Urothelium cell line (cell line): ENCODE data around the gene C2CD4D.
A peak's percentile ranks its signal among the peaks of the same experiment; 100 is the strongest.

Experiments used
- DNase-seq: peaks from one replicate; pipeline ENCODE4 v3.0.0; 2011; ENCODE audit warnings: low spot score, mixed read lengths
- FAIRE-seq: peaks from 2 replicates; lab custom pipeline; 2011; peaks lifted over from hg19 to GRCh38; lab: Jason Lieb, UNC

Gene C2CD4D

DNA sequence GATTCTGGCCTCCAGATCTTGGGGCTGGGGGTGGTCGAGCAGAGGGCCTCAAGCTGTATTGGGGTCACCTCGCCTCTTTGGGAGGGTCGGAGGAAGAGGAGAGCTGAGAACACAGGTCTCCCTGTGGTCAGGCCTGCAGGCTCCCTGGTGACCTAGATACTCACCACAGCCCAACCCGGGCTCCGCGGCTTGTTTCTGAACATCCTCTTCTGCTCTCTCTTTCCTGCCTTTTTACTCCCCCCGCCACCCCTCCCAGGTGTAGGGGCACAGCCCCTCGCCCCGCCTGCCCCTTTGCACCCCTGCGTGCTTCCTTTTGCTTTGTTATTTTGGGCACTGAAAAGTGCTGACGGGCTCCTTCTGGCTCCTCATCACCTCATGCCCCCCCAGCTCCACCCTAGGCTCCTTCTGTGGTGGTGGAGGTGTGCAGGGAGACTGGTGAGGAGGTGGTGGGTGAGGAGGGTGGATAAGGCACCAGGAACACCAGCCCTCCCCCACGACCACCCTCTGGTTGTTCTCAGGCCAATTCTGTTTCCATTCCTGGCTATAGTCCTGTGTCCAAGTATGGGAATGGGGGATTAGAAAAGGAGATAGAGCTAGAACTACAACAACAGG, 23.8 kb downstream of the C2CD4D start:
- FAIRE-seq: no peak
- no peak for DNase-seq

DNA sequence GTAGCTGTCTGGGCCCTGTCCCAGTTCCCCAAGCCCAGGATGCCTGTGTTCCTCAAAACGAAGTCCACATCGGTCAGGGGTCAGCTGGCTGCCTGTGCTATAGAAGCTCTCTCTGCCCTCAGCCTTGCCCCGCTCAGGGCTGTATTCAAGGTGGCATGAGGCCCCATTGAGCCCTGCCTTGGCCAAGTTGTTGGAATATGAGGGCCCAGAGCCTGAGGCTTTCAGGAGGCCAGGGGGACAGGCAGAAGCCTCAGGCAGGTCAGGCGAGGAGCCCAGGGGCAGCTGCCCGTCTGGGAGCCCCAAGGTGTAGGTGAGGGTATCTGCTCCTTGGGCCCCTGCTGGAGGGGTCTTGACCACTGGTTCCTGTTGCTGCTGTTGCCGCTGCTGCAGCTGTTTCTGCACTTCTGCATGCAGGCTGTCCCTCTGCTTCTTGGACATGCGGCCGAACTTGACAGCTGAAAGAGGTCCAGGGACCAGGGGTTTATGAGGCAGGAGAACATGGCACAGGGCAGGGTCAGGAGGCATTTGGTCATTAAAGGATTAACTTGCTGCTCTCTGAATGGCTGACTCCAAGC, 24.6 kb downstream of the C2CD4D start:
- FAIRE-seq: no peak

DNA sequence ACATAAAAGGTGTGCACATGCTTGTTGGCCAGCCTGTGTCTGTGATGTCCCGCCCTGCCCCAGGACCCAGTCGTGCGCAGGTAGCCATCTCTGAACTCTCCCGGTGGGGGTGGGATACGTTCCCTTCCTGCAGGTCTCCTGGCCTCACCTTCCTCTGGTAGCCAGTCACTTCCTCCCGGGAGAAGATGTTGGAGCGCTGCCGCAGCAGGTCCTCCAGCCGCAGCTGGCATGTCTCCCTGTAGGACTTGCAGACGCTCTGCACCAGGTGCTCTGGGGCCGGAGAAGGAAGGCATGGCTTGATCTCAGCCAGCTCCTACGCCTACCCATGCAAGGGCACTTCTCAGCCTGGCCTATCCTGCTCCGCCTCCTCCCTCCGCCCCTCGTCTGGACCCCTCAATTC, 25.2 kb downstream of the C2CD4D start:
- DNase-seq: no peak
- no peak for FAIRE-seq

More for the DNA sequence above, 24.6 kb downstream of the C2CD4D start:
- no peak for DNase-seq

DNA sequence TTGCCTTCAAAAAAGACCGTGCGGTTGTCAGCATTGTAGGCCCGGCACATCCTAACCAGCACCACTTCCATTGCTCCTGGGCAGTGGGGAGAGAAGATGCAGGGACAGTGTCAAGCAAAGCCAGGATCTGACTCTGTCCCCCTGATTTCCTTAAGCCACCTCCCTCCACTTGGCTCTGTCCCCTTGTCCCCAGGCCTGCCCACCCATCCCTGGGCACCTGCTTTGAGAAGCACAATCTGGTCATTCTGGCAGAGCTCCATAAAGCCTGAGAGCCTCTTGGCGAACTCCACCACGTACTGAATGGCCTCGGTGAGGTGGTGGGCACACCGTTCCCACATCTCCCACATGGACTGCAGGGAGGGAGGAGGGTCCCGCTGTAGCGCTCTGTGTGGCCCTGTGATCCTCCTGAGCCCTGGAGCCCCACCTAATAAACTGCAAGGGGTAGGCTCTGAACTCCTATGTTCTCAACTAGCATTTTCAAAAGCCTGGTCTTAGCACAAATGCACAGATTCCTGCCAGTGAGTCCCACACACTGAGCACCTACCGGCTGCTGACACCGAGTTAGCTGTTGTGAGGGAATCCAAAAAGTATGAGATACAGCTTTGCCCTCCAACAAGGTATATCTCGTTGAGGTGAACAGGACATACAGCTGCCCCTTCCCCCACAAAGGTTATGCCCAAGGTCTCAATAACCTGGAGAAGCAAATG, 26.2 kb downstream of the C2CD4D start:
- DNase-seq: no peak
- no peak for FAIRE-seq

DNA sequence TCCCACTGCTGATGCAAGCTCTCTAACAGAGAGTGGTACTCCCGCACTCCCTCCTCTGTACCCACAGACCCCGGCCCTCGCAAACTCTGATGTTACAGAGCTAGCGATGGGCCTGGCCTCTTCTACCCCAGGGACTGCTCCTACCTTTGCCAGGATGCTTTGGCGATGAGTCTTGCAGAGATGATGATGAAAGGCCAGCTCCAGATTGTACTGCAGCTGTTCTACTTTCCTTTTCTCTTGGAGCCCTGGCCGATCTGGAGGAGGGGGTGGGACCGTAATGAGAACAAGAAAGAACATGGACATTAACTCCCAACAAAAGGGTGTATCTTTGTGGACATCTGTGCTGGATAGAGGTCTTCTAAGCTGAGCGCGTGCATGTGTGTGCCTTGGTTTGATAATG, 28.4 kb downstream of the C2CD4D start:
- FAIRE-seq: no peak

DNA sequence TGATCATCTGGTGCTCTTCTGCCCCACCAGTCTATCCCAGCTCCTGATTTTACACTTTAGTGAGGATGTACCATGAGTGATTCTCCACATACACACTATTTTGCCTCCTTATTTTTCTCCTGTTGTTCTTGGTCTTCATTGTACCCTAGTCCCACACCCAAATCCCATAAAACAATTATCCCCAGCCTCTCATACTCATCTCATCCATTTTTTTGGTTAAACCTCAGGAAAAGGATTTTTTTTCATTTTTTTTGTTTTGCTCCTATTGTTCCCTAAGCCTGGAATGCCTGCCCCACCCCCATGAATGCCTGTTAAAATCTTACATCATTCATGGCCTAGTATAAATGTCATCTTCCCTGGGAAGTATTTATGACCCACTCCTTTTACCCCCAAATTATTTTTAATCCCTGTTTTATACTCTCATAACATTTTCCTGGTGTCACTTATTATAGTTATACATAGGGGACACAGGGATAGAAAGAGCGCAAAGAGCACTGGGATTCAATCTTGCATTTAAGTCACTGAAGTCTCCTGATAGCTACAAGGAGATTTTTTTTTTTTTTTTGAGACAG, 29.5 kb downstream of the C2CD4D start:
- no peak for FAIRE-seq
- DNase-seq: no peak

More for the DNA sequence above, 28.4 kb downstream of the C2CD4D start:
- DNase-seq: peak; percentile 26

DNA sequence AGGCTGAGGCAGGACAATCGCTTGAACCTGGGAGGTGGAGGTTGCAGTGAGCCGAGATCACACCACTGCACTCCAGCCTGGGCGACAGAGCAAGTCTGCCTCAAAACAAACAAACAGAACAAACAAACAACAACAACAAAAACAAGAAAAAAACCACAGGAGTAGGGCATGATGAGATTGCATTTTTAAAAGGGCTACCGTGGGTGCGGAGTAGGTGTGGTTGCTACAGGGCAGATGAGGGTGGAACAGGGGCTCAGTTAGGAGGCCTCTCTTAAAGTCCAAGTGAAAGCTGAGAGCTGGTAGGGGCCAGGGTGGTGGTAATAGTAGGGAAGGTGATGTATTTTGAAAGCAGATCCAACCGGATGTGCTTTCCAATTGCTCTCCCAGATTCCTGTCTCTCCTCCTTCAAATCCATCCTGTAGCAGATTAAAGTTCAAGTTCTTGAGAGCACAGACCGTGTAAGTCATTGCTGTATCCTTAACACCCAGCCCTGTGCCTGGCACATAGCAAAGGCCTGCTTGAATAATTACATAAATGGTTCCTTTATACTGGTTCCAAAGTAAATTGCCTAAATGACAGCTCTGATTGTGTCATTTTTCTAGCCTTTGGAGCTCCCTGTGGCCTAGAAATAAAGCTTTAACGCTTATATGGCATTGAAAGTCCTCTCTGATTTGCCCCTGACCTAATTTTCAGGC, 30.2 kb downstream of the C2CD4D start:
- FAIRE-seq (no peak), DNase-seq (no peak)

DNA sequence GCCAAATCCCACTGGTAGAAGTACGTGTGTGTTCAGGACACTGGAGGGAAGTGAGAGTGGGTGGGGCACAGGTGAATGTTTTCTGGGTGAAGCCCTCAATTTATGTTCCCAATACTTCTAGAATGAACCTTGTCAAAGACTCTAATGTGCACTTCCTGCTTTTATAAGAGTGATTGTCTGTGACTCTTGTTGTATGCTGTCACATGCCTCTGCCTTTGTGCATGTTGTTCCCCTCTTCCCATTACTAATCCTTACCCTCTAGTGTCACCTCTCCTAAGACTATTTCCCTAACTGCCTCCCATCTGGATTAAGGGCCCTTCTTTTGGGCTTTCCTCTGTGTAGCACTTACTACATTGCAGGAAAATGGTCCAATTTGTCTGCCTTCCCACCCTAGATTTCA, 31.9 kb downstream of the C2CD4D start:
- no peak for DNase-seq
- FAIRE-seq: peak; percentile 17

DNA sequence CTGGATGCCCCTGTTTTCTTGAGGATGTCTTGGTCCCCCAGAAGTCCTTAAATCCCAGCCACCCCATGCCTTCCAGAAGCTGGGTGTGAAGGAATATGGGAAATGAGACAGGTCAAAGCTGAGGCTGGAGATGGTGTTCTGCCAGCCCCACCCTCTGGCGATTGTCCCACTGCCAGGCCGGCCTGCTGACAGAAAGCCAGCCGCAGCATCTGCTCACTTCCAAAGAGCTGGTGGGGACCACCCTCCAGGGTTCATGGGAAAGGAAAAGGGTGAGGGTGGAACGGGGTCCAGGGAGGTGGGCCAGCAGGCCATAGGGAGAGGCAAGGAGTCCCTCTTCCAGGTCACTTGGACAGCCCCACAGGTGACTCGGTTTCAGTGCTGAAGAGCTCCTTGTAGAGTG, 32.5 kb downstream of the C2CD4D start:
- no peak for FAIRE-seq
- DNase-seq: no peak

DNA sequence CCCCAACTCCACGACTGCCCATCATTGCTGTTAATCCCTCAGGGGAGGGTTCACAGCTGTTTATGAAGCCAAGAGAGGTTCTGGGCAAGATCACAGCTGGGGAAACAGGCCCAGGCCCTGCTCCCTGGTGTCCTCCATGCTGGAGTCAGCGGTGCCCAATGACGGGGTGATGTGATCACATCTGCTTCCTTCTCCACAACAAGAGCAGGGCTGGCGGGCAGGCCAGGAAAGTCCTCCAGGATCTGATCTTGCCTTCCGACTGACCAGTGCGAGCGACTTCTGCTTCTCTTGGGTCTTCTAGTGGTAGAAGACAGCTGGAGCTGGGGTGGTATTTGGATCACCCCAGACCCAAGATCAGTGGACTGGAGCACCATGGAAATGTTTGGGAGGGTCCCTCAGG, 33.5 kb downstream of the C2CD4D start:
- FAIRE-seq (no peak), DNase-seq (no peak)

DNA sequence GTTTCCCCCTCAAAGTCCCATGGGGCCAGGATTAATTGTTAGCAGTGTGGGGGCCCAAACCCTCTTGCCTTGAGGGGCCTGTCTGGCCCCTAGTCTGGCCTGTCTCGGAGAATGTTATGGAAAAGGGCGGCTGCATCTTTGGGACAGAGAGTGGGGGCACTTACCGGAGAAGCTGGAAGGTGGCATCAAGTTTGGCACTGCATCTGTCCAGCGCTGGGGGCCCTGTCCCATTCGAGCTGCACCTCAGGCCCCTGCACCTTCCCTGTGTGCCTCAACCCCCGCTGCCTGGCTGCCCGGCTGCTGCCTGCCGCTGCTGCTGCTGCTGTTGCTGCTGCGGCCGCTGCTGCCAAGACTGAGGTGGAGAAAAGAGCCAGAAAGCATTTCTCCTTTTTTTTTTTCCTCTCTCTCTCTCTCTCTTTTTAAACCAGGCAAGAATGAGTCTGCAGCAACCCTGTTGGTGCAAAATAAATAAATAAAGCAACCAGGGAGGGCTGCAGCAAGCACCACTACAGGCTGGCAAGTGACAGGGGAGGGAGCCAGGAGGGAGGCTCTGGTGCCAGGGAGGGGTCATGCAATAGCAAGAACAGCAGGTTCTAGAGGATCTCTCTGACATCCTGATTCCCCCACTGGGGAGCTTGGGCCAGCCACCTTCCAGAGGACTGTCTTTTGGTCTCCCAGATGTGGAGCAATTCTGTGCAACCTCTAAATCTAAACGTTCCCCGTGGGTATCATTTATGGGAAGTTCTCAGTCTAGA, 34.4 kb downstream of the C2CD4D start, which contains the start of gene LINGO4:
LINGO4 (minus strand) TSS at position 354 of the 755 bp plus-strand sequence. CDS start 2,715 bp downstream, outside the sequence.
- FAIRE-seq (no peak), DNase-seq (no peak)

DNA sequence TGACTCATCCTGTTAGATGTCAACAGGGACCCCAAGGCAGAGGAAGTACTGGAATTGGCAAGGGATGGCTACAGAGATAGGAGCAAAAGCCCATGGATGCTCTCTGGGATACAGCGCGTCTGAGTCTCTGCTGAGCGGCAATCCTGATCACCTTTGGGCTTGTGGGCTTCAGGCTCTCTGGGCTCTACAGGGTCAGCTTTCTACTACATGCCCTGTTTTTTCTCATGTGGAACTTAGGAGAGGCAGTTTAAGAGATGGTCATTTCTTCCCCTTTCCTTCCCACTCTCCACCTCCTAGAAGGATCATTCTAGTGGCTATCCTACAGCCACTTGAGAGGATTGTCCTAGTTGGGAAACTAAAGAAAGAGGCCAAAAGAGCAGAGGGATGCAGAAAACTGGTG, 35.7 kb downstream of the C2CD4D start:
- DNase-seq: no peak
- no peak for FAIRE-seq

DNA sequence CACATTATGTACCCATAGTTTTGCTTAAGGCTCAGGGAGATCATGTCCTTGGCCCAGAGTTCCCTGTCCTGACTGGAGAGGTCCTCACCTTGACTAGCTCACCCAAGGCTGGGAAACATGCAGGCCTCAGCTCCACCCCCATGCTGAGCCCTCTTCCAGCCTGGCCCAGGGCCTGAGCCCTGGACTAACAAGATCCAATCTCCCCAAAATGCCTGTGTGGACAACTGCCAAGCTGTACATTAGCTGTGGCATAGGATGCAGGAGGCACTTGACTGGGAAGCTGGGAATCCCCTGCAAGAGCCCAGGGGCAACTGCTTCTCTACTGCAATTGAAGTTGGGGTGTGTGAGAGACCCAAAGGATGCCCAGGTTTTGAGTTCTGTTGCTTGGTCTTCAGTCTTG, 36.5 kb downstream of the C2CD4D start:
- FAIRE-seq: no peak

DNA sequence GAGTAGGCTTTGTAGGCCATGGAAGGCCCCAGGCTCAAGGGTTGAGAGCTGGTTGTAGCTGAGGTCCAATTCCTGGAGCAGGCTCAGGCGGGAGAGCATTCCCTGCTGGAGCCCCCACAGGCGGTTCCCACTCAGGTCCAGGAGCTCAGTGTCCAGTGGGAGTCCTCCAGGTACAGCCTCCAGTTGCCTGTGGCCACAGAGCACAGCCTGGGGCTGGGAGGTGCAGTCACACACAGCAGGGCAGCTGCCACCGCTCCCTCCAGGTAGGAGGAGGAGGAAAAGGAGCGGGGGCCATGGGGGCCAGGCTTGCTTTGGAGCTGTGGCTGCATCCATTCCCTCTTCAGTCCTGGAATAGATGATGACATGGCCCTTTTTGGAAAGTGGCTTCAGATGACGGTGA, 37.2 kb downstream of the C2CD4D start:
- FAIRE-seq (no peak), DNase-seq (no peak)

More for the DNA sequence above, 36.5 kb downstream of the C2CD4D start:
- no peak for DNase-seq

DNA sequence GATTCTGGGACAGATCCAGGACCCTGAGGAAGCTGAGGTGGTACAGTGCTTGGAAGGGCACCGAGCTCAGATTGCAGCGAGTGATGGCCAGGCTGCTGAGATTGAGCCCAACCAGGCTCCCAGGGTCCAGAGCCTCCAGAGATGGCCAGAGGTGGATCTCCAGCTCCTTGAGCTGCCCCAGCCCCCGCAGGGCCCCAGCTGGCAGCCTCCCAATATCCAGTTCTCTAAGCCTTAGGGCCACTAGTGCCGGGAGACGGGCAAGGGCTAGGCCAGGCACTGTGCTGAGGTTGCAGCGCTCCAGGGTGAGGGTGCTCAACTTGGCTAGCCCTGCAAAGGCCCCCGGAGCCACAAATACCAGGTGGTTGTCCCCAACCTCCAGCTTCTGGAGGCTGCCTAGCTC, 37.8 kb downstream of the C2CD4D start:
- FAIRE-seq: no peak

DNA sequence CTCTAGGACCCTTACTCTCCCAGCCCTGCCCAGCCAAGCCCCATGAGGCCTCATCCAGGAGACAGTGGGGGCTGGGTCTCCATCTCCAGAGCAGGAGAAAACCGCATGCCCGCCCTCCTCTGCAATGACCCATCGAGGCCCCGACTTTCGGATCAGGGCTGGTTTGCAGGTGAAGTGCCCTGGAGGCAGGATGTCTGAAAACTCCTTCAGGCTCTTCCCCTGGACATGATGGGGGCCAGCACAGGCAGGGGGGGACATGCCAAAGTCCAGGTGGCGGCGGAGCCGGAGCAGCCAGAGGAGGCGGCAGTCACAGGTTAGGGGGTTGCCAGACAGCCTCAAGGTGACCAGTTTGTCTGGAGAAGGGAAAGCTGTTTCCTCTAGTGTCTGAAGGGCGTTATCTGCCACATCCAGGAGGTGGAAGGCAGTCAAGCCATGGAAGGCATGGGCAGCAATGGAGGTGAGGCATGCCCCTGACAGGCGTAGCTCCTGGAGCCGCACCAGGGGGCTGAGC, 38.3 kb downstream of the C2CD4D start:
- no peak for FAIRE-seq
- DNase-seq: no peak

More for the DNA sequence above, 37.8 kb downstream of the C2CD4D start:
- DNase-seq: no peak

DNA sequence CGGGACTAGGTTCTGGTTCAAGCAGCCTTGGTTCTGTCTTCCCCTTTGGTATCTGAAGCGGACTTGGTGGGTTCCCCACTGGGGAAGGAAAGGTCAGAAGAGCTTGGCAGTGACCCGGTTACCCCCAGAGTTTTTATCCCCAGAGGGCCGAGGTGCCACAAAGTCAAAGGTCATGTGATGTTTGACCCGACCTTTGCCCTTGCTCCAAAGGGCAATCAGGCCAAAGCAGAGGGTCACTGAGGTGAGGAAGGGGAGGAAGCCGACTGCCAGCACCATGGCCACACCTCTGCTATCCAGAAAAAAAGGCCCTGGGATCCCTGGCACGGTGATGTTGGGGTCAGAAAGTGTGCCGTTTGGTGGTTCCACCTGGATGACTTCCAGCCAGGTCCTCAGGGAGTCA, 38.8 kb downstream of the C2CD4D start:
- FAIRE-seq: no peak
- DNase-seq: no peak

DNA sequence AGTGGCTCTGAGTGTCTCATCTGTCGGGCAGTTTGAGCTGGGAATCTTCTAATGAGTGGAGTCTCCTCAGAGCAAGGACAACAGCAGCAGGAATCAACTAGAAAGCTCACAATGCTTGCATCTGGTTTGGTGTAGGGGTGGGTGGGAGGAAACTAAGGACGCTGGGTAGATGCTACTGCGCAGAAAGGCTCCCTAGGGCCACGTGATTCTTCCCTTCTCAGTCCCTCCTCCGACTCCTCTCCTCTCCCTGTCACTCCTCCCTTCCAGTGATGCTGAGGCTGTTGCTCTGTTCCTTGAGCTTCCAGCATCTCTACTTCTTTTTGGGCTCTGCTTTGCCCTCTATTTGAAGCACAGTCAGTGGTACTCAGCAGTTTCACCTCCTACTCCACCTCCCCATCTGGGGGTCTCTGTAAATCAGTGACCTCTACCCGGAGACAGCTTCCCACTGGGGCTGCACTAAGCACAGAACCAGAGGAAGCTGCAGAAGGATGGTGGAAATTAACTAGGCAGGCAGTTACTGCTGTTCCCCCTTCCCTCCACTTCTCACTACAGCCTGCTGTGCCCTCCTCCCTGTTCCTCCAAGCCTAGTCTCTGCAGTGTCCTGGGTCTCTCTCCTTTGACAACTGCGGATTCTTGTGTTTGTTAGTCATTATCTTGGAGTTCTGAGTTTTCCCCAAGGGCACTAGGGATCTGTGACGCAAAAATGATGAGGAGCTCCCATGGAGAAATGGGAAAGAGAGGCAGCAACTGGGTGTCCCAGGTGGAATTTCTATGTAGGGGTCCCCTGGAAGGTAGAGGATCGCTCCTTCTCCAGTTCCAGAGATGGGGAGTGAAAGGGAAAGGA, 40.2 kb downstream of the C2CD4D start:
- no peak for FAIRE-seq
- no peak for DNase-seq

DNA sequence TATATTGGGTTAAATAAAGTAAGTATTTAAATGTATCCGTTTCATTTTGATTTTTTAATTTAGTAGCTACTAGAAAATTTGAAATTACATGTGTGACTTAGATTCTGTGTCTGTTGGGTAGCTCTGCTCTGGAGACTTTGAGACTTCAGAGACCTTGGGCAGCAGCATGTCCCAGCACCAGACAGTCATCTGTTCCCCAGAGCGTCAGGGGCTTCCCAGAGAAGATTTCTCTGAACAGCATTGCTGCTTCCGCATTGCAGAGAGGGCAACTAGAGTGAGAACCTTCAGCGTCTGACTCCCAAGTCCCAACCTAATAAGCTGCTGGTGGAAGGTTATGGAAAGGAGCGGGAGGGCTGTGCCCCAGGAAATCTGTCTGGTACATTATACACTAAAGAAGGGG, 41.0 kb downstream of the C2CD4D start:
- DNase-seq (no peak), FAIRE-seq (no peak)
